ENCODE results near the gene UNC93B1. TPM values are rescaled to one million over a fixed set of nuclear protein-coding genes. Genes with fewer than 3 reads are reported as not detected.

The UNC93B1 gene
- total RNA-seq, 1 donor from 2014 or later, result 4.3 TPM

GRCh38 chr11:68040957-68041591 lies 37.2 kb upstream of the UNC93B1 start:
- Mint-ChIP-seq H3K27ac (ENCODE audit: unreplicated experiment) (no peak overlapping the region), H3K27me3 (ENCODE audit: low read depth) (no peaks in the 10 kb centered on the region), H3K4me1 (peaks cover 6% of the 10 kb centered on the region), H3K4me3 (no peak overlapping the region), H3K9me3 (no peaks in the 10 kb centered on the region), H3K36me3 (ENCODE audit: low read depth) (no peaks in the 10 kb centered on the region)
- DNase-seq (ENCODE audit: low read depth, low spot score), result no peak
- no peak for TF ChIP-seq CTCF (conservative IDR thresholded peaks at IDR 0.05)

GRCh38 chr11:68040101-68040956 lies 36.4 kb upstream of the UNC93B1 start:
- no peaks in the 10 kb centered on the region for H3K36me3 Mint-ChIP-seq (ENCODE audit: low read depth)
- H3K4me3 Mint-ChIP-seq, result no peak overlapping the region
- H3K9me3 Mint-ChIP-seq, result no peaks in the 10 kb centered on the region
- H3K27ac Mint-ChIP-seq (ENCODE audit: unreplicated experiment), result peak overlapping the region; percentile 50
- peaks cover 6% of the 10 kb centered on the region for H3K4me1 Mint-ChIP-seq
- no peaks in the 10 kb centered on the region for H3K27me3 Mint-ChIP-seq (ENCODE audit: low read depth)
- DNase-seq (ENCODE audit: low read depth, low spot score), result no peak
- TF ChIP-seq CTCF (conservative IDR thresholded peaks at IDR 0.05), result no peak

- Mint-ChIP-seq H3K4me1 (peaks cover 6% of the 10 kb centered on the region), H3K9me3 (no peaks in the 10 kb centered on the region), H3K4me3 (no peak overlapping the region), H3K36me3 (ENCODE audit: low read depth) (no peaks in the 10 kb centered on the region), H3K27me3 (ENCODE audit: low read depth) (no peaks in the 10 kb centered on the region), H3K27ac (ENCODE audit: unreplicated experiment) (no peak overlapping the region)
- DNase-seq (ENCODE audit: low read depth, low spot score), result no peak
- TF ChIP-seq CTCF (conservative IDR thresholded peaks at IDR 0.05), result no peak
Measured at GRCh38 chr11:68039526-68040086, 35.7 kb upstream of the UNC93B1 start.

- H3K4me3 Mint-ChIP-seq, result no peak within 1 kb of the TSS
- H3K4me1 Mint-ChIP-seq, result peaks cover 6% of the 10 kb centered on the region
- H3K27me3 Mint-ChIP-seq (ENCODE audit: low read depth), result no peaks in the 10 kb centered on the region
- H3K27ac Mint-ChIP-seq (ENCODE audit: unreplicated experiment), result no peak within 1 kb of the TSS
- TF ChIP-seq CTCF (conservative IDR thresholded peaks at IDR 0.05), result no peak
- DNase-seq (ENCODE audit: low read depth, low spot score), result peak; percentile 32
- no peaks in the 10 kb centered on the region for H3K36me3 Mint-ChIP-seq (ENCODE audit: low read depth)
- H3K9me3 Mint-ChIP-seq, result no peaks in the 10 kb centered on the region
Measured at GRCh38 chr11:68038718-68039525, 35.0 kb upstream of the UNC93B1 start, which contains the start of gene TCIRG1. TCIRG1 (plus strand) TSS chr11:68039025; CDS start chr11:68041272, 2,247 bp downstream.

- no peak for TF ChIP-seq CTCF (conservative IDR thresholded peaks at IDR 0.05)
- Mint-ChIP-seq H3K27me3 (ENCODE audit: low read depth) (no peaks in the 10 kb centered on the region), H3K4me3 (no peak overlapping the region), H3K4me1 (peaks cover 6% of the 10 kb centered on the region), H3K36me3 (ENCODE audit: low read depth) (no peaks in the 10 kb centered on the region), H3K27ac (ENCODE audit: unreplicated experiment) (no peak overlapping the region), H3K9me3 (no peaks in the 10 kb centered on the region)
- no peak for DNase-seq (ENCODE audit: low read depth, low spot score)
Measured at GRCh38 chr11:68038226-68038717, 34.4 kb upstream of the UNC93B1 start.
